ENCODE measurements around the gene BTBD9.

The BTBD9 gene

DNA sequence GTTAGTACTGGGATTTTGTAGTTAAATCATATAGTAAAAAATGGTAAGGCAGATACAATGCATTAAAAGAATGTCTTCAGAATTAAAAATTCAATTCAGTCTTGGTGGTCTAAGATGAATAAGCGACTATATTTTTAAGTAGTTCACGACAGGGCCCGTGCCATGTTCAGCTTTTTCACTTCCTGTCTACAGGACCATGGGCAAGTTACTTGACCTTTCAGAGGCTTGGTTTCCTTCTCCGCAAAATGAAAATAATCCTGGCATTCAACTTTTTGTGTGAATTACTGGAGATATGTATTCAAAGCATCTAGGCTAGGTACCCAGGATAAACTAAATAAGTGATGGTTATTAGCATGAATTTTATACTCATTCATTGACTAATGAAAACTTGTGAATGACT lies 216.0 kb downstream of the BTBD9 start:
- no peak for DNase-seq

DNA sequence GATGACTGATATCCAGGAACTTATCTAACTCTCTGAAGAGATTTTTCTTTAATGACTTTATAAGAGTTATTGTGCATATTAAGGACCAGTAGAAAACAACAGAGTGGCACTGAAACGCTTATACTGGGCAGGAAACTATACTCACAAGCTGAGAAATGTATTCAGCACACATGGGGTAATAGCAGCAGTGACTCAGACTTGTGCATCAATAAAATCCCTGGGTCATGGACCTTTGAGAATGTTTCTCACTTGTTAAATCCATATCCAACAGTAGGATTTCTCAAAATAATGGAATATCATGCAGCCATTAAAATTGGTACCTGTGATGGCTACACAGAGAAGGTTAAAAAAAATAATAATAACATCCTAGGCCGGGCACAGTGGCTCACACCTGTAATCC lies 219.5 kb downstream of the BTBD9 start:
- DNase-seq: no peak

DNA sequence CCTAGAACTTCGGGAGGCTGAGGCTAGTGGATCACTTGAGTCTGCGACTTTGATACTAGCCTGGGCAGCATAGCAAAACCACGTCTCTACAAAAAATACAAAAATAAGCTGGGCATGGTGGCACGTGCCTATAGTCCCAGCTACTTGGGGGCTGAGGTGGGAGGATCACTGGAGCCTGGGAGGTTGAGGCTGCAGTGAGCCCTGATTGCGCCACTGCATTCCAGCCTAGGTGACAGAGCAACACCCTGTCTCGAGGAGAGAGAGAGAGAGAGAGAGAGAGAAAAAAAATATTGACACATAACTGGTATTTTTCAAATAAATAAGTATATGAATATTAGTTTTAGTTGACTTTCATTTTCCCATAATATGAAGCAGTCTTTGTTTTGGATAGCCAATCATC lies 222.2 kb downstream of the BTBD9 start:
- DNase-seq: no peak

DNA sequence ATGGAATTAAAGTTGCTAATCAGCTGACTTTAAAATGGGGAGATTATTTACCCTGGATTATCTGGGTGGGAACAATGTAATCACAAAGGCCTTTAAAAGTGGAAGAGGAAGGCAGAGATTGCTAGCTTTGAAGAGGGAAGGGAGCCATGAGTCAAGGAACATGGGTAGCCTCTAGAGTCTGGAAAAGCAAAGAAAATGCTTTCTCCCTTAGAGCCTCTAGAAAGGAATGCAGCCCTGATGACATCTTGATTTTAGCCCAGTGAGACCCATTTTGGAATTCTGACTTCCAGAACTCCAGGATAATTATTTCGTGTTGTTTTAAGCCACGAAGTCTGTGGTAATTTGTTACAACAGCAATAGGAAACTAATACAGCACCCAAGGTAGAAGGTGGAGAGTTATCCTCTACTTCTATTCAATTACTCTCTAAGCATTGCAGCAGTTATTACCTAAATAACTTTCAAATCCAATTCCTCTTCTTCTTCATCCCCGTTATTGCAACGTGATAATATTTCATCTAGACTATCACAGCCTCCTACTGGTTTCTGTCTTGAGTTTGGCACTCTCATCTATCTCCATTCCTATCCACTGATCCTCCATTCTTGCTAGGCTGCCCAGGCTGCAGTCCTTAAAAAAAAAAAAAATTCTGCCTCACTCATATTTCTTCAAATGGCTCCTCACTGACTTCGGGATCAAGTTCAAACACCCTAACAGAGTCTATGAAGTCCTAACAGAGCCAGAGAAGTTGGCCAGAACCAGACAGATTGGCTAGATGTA lies 224.3 kb downstream of the BTBD9 start:
- DNase-seq: no peak

DNA sequence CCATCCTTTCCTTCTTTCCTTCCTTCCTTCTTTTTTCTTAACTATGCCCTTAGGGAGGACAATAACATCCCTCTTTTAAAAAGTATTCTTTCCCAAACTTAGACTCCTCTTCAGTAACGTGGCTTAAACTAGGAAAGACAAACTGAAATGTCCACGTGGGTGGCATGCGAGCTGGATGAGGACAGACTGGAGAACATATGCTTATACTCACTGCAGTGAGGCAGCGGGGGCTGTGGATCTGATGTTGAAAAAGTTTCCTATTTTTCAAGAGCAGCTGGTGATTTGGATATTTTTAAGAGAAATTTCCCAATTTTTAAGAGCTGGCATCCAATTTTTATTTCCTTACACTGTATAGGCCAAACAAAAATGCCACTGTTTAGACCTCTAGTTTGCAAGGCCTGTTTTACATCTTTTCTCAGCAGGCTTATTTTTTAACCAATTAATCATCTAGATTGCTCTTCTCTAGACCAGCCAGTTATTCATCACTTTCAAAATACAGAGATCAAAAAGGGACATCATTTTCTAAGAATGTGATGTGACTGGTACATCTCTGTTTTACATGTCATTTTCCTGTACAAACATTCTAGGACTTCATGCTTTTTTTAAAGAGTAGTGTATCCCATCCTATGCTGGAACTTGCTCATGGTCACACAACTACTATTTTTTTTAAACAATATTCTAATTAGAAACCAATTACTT lies 226.5 kb downstream of the BTBD9 start:
- peak; percentile 54 for DNase-seq

DNA sequence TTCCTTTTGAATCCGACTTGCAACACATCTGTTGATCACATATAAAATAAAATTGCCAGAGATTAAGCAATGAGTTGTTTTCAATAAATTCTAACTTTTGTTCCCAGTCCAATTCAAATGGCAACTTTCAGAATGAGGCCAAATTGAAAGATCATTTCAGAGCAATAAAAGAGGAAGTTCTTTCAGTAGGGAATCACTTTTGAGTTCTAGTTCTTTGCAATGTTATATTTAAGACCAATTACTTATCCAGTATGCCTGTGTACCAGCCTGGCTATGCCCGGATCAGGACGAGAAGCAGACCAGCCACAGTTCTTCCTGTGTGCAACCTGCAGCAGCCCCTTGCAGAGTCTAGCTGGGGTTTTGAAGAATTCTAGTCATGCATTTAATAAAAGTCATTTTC lies 232.5 kb downstream of the BTBD9 start:
- DNase-seq: no peak

DNA sequence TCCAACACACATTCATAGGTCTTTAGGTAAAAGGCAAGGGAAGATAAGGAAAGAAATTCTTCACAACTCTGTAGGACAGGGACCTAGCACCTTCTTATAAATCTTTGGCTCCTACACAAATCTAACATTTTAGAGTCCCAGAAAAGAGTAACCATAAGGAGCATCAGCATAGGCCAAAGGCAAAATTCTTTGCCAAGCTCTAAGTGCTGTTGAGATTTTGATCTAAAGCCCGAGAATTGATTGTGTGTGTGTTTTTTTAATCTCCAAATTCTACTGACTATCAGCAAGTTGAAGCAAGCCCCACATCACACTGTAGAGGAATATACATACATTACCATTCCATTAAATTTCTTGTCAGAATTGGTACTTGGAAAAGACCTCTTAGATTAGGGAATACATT lies 233.6 kb downstream of the BTBD9 start:
- no peak for DNase-seq

DNA sequence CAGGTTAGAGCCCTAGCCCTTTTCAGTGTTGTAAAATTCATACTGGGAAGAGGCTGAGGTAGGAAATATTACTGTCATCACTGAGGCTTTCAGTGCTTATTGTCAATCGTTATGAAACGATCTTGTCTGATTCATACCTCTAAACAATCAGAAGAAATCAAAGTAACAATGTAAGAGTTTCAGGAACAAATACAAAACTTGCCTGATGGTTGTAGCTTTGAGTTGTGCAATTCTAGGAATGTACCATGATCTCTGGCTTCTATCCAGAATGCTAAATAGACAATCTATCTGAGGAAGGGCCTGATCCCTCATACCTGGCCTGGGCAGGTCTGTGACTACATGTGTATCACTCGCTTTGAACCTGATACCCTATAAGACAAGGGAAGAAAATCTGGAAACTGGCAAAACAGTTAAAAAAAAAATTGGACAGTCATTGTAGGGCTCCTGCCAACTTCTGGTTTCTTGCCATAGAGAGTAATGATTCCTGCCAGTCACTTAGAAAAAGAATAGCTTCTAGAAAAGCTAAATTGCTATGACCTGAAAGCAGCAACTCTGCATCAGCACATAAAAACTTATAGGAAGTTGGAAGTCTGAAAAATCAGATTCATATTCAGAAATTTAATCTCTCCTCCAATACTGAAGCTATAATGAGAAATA lies 234.7 kb downstream of the BTBD9 start:
- peak; percentile 29 for DNase-seq

DNA sequence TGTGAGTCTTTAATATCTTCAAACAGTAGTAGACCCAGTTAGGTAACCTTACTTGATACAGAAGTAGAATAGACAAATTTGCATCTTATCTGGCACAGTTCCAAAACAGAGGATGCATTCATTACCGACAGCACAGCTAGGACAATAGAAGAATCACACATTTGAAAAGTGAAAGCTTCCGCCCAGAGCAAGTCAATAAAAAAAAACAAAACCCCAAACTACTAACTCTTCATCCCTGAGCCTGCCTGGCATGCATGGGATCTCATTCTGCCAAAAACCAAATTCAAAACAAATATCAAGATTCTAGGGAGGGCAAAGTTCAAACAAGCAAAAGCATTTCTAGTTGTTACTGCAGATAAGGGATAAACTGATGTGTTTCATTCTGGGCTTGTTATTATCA lies 235.4 kb downstream of the BTBD9 start:
- DNase-seq: no peak

DNA sequence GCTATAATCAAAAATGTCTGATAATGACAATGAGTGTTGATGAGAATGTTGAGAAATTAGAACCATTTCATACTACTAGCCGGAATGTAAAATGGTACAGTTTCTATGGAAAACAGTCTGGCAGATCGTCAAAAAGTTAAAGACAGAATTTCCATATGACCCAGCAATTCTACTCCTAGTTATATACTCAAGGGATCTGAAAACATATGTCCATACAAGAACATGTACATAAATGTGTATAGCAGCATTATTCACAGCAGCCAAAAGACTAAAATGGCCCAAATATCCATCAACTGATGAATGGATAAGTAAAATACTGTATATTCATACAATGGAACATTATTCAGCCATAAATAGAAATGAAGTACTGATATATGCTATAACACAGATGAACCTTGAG lies 236.2 kb downstream of the BTBD9 start:
- DNase-seq: no peak

DNA sequence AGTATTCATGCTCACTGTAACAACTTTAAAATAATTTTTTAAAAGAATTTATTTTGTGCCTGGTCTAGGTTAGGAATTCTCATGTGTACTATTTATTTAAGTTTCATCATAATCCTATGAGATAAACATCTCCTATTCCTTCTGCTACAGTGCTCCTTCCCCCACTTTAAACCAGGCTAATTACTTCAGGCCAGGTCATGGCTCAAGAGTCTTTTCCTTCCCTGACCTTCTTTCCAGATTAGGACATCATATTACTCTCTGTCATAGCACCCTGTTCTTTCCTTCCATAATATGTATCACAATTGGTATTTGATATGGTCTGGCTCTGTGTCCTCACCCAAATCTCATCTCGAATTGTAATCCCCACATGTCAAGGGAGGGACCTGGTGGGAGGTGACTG lies 239.0 kb downstream of the BTBD9 start:
- no peak for DNase-seq

DNA sequence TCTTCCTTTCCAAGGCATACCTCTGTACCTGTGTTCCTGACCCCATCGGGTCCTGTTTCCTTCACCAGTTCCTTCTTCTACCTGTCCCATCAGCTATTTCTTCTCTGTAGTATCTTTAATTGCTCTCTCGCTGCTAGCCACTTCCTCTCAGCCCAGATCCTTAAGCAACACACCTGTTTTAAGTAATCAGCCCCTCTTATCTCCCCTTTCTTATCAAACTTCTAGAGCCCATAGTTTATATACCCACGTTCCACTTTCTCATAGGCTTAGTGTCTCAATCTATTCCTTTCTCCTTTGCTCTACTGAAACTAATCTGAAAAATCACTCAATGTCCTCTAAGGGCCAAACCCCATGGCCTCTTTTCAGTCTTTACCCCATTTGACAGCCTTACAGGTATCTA lies 239.6 kb downstream of the BTBD9 start:
- DNase-seq: no peak

DNA sequence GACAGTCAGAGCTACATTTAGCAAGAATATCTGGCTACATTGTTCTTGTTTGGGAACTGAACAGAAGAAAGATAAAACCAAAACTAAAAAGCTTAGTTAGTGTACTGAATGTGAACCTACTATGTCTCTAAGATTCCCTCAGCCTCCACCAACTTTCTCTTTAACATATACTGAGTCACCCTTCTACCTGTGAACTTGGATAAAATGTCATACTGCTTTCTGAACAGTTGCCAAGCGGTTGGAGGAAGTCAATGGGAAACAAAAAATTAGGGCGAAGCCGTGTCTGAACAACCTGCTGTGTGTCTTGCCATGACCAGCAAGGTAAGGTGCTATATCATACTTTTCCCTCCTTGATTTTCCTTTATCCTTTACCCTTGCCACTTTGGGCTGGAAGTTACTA lies 243.5 kb downstream of the BTBD9 start:
- no peak for DNase-seq

DNA sequence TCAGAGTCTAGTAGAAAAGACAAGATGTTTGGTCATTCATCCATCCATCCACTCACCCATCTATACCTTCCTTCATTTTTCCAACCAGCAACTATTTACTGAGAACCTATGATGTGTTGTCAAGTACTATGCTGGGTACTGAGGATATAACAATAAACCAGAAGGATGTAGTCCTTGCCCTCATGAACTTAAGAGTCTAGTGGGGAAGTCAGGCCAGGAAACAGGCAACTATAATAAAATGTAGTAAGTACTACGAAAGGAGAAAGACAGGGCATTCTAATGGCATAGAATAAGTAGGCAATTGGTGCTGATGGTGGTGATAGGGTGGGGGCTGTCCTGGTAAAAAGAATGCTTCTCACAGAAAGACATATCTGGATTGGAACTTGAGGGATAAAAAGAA lies 245.7 kb downstream of the BTBD9 start:
- no peak for DNase-seq

DNA sequence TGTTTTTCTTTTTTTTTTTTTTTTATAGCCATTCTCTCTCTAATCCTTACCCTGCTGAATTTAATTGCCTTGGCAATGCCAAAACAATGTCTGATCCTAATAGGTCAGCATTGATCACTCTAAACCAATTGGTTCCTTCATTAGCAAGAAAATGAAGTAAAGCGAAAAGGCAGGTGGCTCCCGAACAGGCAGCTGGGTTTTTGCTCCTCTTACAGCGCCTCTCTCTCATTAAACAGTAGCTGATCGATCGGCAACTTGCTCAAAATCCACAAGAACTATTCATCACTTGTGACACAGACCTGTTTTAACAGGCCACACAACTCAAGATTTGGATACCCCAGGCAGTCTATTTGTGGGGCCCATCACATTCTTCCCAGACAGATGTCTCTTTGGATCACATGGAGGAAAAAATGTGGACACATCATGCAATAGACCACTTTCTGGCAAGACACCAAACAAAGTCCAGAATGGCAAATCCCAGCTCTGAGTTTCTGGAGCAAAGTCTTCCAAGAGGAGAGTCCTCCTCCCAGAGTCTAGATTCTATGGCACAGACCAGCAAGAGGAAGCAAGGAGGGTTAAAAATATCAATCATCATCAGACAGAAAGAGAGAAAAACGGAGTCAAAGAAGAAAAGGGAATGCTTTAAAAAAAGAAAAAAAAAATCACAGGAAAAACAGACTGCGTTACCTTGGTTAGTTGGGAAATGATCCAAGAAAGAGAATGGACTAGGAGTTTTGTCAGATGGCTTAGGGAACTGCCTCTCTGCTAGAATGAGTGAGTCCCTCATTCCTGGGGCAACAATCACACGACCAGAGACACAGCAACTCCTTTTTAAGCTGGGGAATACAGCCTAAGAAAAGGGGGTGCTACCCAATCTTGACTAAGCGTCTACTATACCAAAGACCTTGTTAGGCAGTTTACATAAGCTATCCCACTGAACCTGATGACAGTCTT lies 247.8 kb downstream of the BTBD9 start:
- DNase-seq: peak; percentile 93

DNA sequence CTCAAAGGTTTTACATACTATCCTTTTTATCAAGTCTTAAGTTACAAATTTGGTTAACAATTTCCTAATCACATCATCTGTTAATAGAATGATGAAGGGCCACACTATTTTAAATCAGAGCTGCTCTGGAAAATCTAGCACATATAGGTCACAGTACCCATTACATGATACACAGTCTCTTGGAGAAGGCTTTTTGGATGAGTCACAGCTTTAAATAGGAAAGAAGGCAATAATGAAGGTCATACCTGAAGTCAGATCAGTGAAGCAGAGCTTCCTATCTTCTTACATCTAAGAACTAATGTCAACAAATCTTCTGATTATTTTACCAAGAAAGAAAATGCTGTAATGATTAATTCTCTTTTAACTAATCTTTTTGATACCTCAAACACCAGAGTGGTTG lies 248.5 kb downstream of the BTBD9 start:
- DNase-seq: peak; percentile 67

DNA sequence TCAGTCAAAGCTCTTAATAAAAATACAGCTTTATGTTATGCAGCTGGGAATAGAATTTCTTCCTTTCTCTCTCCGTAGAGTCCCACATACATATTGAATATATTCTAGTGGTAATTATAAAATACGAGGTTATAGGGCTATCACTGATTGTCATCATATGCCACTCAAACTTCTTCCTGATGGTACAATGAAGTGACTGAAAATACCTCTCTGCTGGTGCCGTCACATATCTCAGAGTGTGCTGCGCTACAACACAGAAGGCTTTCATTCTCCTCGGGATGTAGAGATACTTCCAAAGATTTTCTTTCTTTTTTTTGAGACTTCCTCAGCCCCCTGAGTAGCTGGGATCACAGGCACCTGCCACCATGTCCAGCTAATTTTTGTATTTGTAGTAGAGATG lies 249.9 kb downstream of the BTBD9 start:
- DNase-seq: no peak

DNA sequence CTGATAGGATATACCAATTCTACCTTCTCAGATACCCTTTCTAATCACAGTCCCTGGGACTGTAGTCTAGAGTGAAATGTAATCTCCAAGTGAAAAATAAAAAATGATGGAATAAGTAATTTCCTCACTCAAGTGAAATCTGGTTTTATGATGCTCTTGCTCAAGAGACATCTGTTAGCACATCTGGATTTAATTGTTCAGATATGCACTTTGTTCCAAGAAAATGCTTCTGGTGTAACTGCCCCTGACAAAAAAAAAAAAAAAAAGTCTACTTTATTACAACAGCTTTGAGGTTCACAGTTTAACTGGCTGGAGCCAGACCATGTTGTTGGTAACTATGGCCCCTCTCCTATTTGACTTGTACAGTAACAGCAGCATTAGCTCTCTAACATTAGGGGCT lies 251.8 kb downstream of the BTBD9 start:
- DNase-seq: peak; percentile 93

DNA sequence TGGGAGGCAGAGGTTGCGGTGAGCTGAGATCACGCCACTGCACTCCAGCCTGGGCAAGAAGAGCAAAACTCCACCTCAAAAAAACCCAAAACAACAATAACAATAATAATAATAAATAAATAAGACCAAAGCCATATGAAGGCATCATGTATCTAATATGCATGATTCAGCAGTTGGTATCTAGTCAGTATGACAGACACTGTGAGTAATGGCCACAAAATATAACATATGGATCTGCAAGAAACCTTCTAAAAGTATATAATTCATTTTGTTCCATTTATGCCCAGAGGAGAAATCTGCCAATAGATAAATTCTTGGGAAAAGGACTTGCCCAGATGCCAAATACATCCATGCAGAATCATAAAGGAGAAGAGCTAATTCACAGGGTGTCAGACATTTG lies 252.3 kb downstream of the BTBD9 start:
- DNase-seq: peak; percentile 26

DNA sequence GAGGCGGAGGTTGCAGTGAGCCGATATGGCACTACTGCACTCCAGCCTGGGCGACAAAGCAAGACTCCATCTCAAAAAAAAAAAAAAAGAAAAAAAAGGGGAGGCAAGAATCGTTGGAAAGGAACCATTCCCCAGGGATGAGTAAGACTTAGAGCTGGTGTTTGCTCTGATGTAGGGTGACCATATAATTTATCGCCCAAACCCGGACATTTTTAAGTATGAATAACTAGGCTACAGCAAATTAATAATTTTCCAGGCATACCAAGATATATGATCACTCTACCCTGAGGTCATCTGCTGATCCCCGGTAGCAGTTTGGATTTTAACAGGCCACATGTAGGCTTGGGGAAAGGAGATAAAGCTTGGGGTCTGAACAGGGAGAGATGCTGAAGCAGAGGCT lies 260.9 kb downstream of the BTBD9 start:
- peak; percentile 67 for DNase-seq

DNA sequence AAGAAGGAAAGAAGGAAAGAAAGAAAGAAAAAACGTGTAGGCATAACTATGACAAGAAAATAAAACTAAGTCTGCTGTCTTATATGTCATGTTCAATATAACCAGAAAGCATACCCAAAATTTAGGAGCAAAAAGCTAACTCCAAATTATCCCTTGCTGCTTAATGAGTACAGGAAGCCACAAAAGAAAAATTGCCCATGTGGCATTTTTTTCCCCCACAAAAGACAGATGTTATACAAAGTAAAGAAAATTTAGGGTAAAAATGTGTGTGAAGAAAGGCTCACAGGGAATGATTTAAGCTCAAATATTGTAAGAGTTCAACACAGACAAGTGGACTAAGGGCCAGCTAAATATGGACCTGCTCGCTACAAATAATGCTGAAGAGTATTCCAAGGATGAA lies 263.8 kb downstream of the BTBD9 start:
- no peak for DNase-seq

DNA sequence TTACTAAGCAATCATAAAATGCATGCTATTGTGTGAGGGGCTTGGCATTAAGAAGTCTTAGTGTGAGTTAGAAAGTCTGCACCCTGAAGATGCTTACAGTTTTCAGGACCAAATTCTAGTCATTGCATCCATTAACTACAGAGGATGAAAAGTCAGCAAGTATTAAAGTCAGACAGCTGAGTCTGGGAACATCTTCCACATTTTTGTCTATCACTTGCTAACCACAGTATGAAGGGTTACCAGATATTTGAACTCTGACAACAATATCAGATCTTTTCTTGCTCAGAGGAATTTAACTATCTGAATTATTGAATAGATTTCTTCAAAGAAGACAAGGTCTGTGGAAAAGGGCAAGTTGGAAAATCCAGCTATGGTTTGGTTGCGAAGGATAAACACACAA lies 264.4 kb downstream of the BTBD9 start:
- DNase-seq: peak; percentile 48

DNA sequence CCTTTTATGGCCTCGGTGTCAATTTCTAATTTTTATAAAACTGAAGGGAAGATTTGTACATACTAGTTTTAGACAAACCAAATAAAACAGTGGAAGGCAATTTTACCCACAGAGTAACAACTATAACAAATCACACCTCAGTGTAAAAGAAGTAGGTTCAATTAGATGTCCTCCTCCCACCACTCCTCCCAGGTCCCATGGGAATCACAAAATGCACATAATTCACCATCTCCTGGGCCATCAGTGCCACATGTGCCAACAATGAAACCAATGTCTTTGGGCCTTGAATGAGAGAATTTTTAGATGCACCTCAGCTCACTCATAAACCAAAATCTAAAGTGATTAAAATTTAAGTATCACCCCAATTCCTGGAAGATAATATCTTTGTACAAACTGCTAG lies 267.8 kb downstream of the BTBD9 start:
- no peak for DNase-seq

Data from fibroblast of upper back skin (primary cell).